GM18858 (cell line): ENCODE data around the gene SMURF2.

Experiments used
- ATAC-seq: cut with Tn5 transposase; IDR thresholded peaks from one replicate; pipeline ENCODE4 v1.9.1; 2021; ENCODE audit not compliant: unreplicated experiment

Gene SMURF2

DNA sequence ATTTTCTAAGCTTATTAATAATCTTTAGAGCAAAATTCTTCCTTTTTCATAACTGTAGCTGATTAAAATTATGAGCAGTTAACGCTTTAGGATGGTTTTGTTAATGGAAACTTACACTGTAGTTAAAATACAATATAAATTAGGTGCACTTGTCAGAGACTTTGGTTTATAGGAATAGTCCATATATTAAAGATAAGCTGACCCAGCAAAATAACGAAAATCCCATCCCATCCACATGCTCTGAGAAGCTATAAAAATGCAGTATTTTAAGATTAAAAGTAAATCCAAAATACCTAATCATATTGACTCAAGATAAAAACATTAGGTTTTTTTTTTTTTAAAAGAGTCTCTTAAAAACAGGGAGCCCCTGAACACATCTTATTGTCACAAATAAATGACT is 117.4 kb downstream of the SMURF2 start:
- no peak for ATAC-seq

DNA sequence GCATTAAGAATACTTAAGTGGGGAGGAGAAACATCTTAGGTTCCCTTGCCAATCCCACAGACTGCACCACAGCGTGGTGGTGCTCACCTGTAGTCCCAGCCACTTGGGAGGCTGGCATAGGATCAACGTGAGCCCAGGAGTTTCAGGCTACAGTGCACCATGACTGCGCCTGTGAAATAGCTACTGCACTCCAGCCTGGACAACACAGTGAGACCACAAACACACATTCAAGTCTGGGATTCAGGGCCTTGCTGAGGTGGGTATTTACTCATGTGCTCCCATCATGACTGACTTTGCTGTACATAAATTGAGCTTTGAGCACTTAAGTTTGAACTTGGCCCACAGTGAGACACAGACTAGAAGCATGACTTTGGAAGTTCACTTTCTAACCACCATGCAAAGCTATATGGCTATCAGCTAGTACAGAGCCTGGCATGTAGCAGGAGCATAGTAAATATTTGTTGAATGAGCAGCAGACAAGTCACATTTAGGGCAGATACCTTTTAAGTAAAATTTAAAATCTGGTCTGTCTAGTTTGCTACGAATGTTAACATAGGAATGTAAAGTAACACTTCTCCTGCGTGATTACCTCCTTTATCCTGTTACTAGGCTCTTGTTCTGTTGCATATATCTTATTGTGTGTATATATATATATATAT is 121.9 kb downstream of the SMURF2 start:
- ATAC-seq = no peak

DNA sequence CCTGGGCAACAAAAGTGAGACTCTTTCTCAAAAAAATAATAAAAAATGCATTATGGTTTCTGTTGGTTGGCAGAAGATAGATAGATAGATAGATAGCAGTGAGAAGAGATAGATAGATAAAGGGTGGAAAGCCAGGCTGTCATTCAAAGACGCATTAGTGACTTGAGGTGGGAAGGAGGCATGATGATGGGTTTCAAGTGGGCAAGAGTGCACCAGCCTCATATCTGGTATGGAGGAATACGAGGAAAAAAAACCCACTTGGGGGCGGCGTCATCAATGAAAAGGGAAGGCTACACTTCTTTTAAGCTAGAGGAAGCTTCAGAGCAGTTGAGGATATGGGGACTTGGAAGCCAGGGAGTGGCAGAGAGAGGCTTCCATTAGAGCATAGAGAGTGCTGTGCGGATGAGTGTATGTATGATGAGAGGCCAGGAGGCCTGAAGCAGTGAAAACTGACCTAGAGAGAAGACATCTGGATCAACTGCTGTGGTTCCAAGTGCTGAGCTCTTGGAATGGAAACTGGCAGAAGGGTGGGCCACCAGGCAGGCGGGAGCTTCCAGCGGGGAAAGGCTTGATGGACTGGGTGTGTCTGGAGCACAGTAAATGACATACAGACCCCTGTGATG is 123.5 kb downstream of the SMURF2 start:
- no peak for ATAC-seq

DNA sequence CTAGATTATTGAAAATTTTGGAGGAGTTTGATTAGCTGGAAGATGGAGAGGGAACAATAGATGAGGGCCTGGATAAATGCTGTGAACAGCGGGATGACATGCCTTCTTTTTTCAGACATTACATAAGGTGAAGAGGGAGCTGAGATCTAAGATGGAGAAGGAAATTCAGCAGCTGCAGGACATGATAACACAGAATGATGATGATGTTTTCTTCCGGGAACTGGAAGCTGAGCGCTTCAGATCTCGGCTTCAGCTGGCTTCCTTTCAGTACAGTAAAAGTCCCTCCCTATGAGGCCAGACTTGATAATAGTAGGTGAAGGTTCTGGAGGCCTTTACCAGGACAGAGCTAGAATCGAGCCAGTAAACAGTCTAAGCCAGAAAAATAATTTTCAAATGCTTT is 124.6 kb downstream of the SMURF2 start:
- ATAC-seq = no peak

DNA sequence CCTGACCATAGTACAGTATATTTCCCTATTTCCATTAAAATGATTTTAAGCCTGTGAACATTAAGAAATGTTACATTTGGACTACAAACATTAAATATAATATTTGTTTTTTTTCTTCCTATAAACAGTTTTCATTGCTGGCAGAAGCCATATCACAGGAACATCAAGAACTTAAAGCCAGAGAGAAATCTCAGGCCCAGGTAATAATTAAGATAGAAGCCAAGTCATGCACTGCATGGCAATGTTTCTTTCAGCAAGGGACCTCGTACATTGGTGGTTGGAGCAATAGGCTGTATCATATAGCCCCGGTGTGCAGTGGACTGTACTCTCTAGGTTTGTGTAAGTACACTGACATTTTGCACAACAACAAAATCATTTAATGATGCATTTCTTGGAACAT is 125.2 kb downstream of the SMURF2 start:
- ATAC-seq = no peak

DNA sequence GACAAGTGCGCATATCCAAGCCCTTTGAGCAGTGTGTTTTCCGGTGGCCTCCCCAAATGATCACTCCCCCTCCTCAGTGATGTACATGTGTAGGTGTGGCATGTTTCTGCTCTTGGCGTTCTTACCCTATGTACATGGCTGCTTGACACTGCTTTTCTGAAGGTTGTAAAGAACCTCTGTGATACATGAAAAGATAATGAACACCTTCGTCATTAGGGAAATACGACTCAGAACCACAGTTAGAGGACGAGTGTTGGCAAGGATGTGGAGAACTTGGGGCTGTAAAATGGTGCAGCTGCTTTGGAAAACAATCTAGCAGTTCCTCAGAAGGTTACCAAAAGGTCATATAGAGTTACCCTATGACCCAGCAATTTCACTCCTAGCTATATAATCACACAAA is 126.8 kb downstream of the SMURF2 start:
- no peak for ATAC-seq

DNA sequence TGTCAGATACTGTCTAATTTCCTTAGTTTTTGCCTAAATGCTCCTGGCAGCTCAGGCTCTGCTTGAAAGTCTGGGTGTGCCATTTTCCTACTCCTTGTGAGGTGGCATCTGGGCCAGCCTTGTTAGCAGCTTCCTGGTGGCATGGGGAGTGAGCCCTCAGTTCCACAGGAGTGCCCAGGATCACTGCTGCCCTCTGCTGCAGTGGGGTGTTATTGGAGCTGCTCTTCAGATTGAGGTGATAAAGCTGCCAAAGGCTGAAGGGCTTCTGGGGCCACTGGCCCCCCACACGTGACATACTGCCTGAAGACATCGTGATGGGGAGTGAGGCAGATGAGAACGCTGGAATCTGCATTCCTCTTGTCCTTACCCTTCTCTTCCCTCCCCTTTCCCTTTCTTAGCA is 127.9 kb downstream of the SMURF2 start:
- ATAC-seq = no peak

DNA sequence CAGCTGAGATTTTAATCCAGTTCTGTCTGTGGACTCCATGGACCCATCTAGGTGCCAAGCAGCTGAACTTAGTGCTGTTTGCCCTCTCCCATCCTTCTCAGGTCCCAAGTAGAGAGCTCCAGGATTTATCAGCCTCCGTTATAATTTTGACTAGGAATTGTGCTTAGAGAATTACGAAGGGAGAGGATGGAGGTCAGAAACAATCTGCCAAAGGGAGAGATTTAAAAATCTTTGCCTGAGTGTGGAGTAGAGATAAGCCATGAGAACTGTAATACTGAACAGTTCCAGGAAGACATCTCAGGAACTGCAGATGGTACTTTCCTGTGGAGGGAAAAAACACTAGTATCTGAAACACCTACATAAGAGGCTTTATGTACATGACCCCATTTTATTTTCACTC is 128.3 kb downstream of the SMURF2 start:
- ATAC-seq = no peak

DNA sequence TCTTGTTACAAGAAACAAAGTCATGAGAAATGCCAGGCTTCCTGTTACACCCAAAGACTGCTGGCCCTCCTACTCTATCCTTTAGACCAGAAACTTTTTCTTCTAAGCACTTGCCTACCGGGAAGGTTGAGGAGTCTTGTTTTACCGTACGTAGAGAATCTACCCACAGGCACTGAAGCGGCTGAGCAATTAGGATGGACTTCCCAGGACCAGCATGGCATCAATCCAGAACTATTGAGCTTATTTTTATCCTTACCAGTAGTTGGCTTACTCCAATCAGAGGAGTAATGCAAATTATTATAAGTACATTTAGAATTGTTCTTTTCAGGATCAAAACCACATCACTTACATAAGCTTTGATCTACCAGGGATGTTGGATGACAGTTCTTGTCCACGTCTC is 129.7 kb downstream of the SMURF2 start:
- ATAC-seq = no peak

DNA sequence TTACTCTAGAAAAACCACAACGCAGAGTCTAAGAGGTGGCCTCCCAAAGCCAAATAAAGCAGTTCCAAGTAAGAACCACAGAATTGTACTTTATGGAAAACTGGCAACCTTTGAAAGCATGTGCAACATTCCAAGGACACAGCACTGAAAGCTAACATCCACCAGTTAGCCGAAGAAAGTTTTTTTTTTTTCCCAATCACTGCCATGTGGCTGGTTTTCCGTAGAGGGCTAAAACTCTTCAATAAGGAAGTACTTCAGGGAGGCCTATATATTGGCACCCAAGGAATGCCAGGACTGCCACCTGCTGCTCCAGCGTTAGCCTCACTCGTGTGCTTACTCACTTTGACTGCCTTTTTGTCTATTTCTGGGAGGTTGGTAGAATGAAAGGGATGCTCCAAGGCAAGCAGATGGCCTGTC is 130.1 kb downstream of the SMURF2 start:
- ATAC-seq = no peak

DNA sequence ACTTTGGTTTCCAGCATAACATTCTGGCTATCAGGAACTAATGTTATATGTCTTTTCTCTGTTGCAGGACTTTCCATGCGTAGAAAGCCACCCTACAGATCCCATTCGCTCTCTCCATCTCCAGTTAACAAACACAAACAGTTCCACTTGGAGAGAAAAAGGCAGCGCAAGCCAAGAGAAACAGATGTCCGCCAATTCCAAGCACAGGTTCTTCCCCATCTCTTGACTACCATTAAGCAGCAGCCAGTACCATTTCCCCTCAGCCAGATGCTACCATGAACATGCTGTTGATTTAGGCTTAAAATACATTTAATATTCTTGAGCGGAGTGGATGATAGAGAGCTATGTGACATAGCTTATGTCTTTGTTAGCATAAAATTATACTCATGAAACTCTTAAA is 132.9 kb downstream of the SMURF2 start:
- no peak for ATAC-seq

DNA sequence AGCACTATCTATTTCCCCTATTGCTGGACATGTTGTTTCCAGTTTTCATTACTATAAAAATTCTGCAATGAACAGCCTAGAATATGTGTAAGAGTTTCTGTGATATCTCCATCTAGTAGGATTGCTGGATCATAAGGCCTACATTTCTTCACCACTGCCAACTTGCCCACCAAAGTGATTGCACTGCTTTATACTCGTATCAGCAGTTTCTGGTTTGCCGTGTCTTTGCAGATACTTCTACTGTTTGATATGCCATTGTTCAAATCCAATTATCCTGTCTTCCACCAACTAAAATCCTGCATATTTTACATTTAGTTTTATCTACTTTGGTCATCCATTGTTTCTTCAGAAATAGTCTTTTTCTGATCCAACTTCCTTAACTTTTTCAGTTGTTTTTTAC is 134.2 kb downstream of the SMURF2 start:
- no peak for ATAC-seq

DNA sequence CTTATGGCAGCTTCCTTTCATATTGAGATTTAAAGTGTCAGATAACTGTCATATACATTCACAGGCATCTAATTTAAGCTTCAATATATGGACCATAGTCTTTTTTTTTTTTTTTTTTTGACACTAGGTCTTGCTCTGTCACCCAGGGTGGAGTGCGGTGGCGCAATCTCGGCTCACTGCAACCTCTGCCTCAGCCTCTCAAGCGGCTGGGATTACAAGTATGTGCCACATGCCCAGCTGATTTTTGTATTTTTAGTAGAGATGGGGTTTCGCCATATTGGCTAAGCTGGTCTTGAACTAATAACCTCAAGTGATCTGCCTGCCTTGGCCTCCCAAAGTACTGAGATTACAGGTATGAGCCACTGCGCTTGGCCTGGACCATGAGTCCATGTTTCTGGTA is 141.7 kb downstream of the SMURF2 start:
- no peak for ATAC-seq

DNA sequence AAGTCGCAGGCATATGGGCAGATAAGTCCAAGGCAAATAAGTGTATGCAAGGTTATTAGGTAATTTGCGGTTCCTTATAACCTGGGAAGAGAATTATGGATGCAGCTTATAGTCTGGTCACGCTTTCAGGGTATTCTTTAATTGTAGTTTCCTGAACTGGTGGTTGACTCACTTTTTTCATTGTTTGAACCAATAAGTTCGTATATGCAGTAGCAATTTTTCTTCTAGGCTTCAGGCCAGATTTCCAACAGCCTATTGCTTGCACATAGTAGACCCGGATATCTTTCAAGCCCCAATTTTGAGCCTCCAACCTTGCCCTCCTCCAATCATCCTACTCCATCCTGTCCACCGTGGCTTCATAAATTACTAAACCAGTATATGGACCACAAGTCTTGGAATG is 142.5 kb downstream of the SMURF2 start:
- ATAC-seq = no peak

DNA sequence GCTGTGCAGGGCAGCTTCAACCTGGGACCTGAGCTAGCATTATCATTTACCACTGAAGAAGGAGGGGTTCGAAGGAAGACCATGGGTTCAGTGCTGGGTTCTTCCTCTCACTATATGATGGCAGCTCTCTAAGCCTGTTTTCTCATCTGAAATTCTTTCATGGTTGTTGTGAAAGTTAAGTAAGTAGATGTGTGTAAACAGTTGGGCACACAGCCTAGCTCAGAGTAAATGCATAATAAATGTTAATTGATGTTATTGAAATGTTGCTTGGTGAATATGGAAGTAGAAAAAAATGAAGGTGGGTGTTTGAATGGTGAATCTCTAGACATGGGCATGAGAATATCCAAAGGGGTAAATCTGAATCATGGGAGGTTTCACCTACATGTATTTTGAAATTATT is 146.3 kb downstream of the SMURF2 start:
- ATAC-seq = no peak

DNA sequence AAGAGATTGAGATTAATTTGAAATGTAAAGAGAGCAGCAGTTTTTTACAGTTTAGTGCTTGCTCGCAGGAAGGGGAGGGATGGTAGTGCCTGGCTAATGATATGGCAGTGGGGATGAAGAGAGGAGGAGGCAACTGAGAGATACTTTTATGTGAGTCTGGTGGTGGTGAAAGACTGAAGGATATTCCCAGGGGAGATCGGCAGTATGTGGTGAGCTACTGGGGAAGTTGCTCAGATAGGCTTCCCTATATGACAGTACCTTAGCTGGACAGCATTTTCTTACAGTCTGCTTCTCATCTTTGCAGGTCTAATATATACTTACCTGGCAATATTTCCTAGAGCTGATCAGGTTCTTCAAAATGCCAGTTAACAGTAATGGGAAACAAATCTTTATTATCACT is 146.7 kb downstream of the SMURF2 start:
- ATAC-seq = no peak

DNA sequence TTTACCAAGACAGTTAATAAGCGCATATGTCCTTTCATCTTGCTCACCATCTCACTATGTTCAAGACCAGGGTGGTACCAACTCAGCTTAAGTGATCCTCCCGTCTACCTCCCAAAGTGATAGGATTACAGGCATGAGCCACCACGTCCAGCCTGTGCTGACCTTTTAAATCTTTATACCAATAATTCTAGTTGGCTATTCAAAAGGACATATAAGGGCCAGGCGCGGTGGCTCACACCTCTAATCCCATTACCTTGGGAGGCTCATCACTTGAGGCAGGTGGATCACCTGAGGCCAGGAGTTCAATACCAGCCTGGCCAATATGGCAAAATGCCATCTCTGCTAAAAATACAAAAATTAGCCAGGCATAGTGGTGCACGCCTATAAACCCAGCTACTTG is 152.9 kb downstream of the SMURF2 start:
- no peak for ATAC-seq

DNA sequence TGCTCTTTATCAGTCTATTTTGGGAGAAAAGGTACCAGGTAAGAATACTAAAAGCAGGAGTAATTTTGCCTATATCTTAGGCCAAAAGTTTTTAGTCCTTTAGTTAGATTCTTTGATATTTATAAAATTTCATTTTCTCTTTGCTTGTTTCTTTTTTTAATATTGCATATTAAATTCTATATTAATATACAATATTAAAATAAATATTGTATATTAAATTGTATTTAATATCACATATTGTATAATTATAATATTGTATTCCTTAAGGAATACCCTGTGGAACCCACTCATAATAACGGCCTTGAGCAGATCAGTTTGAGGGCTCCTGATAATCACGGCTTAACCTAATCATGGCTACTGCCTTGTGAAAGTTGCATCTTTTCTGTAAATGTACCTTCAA is 153.4 kb downstream of the SMURF2 start:
- ATAC-seq = no peak

DNA sequence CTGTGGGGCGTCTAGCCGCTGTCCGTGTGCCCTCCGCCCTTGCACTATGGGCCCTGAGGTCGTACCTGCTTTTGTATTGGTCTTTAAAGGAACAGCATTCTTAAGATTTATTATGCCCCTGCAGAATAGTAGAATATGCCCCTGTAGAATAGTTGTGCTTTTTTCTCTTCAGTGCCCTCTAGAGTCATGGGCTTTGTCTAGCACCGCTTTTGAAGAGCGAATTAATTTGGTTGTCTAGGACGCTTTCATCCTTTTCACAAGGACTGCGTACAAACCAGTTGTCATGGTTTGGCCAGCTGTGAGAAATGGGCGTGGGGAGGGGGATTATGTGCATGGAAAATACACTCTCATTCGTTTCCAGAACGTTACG is 154.7 kb downstream of the SMURF2 start:
- peak; percentile 17 for ATAC-seq

DNA sequence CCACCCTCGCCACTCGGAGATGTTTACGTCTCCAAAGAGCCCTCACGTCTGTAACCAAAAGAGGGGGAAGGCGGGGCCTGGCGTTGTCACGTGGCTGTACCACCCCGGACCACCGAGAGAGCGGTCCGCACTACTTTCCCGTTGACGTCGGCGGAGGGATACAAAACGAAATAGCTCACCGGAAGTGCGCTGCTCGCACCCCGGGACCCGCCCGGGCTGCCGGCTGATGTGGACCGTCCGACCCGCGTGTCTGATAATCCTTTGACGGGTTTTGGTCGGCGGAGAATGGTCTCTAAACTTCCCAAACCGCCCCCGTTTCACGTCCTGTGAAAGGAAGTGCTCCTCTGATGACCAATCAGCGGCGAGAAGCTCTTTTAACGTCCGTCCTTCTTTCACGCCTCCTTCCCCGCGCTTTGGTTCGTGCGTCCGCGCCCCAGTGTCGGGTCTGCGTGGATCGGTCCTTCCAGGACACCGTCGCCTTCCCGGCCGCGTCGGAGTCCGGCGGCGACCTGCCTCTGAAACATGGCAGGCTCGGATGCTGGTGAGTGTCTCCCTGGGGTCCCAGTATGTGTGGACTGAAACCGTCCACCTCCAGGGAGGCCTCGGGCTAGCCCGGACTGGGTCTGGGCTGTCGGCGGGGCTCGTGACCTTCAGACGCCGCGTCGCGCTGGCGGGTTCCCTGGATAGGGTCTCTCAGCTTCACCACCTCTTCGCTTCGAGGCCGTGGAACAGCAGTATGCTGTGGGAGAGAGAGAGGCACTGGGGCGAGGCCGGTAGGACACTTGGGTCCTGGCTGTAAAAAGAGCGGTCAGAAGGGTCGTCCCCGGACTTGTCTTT is 155.3 kb downstream of the SMURF2 start, which contains the start of gene CEP95:
CEP95 (plus strand) TSS at position 402 of the 837 bp plus-strand sequence; CDS start at position 523, 121 bp downstream.
- ATAC-seq = peak; percentile 34

DNA sequence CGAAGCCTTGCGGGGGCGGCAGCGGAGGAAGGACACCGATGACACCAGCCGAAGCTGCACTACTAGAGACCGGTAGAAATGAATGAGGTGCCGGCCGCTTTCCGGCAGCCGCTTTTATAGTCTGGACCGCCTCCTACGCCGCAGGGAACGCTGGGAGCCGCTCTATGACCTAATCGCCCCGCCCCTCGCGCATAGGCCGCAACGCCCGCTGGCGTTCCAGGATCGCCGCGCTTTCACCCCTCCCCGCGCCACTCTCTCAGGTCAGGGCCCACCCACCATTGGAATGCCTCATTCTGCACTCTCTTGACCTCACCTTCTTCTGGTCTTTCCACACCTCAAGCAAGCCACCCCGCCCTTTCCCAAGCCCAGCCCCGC is 155.9 kb downstream of the SMURF2 start, which contains the start of gene DDX5:
DDX5 (minus strand) TSS at position 89 of the 375 bp plus-strand sequence. CDS start 170 bp downstream, outside the sequence.
- ATAC-seq = peak; percentile 39
